HG03571 (cell line): ENCODE measurements around the gene JPH4.

ENCODE experiments used
- ATAC-seq: cut with Tn5 transposase; IDR thresholded peaks from one replicate; pipeline ENCODE4 v1.9.1; 2021; ENCODE audit not compliant: unreplicated experiment

JPH4 gene

GRCh38 chr14:23532658-23533057 lies 45.9 kb downstream of the JPH4 start:
- ATAC-seq, result no peak

DNA sequence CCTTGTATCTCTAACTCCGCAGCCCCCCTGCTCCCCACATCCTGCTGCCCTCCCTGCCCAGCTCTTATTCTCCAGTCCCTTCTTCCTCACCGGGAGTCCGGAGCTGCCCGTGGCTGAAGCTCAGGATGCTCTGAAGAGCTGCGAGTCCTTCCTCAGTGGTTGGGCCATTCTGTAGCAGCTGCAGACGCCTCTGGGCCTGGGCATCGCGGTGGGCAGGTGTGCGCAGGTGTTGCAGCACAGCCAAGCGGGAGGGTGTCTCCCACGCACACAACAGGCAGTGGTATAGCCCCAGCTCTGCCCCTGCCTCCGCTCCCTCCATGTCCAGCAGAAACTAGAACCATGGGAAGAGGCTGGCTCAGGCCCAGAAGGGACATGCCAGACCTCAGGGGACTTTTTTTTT lies 47.2 kb downstream of the JPH4 start:
- ATAC-seq, result no peak

GRCh38 chr14:23530375-23531055 lies 48.1 kb downstream of the JPH4 start:
- ATAC-seq, result no peak

DNA sequence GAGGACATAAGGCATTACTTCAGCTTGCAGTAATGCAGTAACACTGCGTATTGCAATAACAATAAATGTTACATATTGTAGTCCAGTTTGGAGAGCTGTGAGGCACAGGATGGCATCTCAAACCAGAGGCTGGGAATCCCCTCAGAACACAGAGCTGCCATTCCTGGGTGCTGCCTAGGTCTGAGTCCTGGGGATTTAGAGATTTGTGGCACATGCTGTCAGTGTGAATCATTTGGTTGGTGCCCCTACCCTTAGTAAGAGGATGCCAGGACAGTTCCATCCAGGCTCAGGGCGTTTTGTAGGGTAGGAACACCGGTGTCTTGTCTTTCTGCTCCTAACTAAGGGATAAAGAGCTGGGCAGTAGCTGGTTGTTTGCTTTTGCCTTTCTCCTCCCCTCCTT lies 49.6 kb downstream of the JPH4 start:
- ATAC-seq, result no peak

GRCh38 chr14:23528555-23528954 lies 50.0 kb downstream of the JPH4 start:
- ATAC-seq, result no peak

DNA sequence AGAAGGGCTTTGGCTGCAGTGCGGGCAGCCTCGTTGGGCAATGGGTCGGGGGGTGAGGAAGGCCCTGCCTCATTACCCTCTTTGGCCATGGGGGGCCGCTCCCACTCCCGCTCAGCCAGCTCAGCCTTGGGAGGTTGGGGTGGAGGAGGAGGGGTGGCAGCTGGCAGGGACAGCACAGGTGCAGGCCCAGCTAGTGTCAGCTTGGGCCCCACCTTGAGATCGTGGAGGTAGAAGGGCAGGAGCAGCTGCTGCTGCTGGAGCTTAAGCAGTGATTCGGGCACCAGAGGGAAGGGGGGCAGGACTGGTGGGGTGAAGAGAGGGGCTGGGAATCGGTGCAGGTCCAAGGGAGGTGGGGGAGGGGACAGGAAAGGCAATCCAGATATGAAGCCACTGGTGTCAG lies 53.0 kb downstream of the JPH4 start:
- no peak for ATAC-seq

DNA sequence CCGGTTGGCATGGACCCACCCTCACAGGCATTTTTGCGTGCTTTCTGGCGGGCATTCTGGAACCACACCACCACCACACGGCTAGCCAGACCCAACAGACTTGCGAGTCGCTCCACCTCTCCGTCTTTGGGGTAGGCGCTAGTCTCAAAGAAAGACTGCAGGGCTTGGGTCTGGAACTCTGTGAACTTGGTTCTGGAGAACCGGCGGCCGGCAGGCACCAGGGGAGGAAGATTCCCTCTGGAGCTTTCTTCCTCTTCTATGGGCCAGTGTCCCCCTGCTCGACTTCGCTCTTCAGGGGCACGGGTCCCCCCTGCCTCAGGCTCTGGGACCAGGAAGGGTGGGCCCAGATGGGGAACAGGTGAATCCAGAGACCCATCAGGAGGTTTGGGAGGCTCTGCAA lies 53.6 kb downstream of the JPH4 start:
- no peak for ATAC-seq

DNA sequence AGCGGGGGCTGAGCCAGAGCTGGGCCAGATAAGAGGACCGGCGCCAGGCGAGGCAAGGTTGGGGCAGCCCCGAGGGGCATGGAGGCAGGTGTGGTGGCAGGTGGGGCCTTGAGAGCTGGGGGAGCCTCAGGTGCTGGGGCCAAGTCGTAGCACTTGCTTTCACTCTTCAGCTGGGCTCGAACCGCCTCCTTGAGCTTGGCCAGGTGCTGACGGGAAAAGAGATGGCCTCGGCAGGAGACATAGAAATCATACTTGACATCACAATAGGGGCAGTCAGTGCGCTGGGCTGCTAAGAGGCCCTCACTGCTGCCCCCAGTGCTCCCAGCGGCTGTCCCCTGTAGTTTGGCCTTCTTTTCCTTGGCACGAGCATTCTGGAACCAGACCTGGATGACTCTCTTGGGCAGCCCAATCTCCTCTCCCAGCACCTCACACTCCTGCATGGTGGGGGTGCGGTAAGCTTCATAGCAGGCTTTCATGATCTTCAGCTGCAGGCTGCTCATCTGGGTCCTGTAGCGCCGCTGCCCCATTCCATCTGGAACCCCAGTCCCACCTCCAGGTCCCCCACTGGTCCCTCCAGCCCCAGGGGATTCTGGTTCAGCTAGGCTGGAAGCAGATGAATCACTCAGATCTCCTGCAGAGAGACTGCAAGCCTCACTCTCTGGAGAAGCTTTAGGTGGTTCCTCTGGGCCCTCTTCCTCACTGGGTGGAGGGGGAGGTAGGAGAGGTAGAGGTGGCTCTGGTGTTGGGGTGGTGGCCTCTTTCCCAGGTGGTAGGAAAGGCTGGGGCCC lies 55.2 kb downstream of the JPH4 start:
- ATAC-seq, result no peak

GRCh38 chr14:23522643-23523198 lies 55.9 kb downstream of the JPH4 start:
- ATAC-seq, result no peak

DNA sequence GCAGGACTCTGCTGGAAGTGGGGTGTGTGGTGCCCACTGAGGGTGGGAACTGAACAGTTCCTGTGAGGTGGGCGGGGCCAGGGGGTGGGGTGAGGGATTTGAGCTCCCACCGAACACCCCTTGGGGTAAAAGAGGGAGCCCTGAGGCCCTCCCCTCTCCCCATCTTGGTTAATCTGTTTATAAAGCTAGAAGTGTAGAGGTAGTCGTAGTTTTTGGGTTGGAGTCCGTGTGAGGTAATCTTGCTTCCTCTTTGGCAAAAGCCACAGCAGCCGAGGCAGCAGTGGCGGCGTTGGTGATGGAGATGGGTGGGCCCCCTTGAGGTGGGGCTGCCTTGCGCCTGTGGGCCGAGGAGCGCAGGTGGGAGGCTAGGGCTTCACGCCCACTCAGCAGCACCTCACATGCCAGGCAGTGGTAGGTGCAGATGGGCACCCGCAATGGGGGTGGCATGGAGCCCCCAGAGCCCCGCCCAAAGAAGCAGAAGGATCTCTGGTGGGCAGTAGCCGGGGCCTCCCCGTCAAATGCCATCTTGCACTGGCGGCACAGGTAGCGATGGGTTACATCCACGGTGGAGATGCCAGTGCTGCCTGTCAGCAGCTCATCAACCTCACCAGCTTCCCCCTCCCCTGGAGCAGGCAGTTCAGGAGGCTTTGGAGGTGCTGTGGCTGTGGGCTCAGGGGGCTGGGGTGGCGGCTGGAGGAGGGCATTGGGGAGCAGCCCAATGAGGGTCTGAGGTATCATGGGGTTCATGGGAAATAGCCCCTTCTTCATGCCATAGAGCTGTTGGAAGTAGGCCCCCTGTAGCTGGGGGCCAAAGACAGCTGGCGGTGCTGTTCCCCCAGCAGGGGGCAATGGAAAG lies 56.6 kb downstream of the JPH4 start:
- no peak for ATAC-seq

DNA sequence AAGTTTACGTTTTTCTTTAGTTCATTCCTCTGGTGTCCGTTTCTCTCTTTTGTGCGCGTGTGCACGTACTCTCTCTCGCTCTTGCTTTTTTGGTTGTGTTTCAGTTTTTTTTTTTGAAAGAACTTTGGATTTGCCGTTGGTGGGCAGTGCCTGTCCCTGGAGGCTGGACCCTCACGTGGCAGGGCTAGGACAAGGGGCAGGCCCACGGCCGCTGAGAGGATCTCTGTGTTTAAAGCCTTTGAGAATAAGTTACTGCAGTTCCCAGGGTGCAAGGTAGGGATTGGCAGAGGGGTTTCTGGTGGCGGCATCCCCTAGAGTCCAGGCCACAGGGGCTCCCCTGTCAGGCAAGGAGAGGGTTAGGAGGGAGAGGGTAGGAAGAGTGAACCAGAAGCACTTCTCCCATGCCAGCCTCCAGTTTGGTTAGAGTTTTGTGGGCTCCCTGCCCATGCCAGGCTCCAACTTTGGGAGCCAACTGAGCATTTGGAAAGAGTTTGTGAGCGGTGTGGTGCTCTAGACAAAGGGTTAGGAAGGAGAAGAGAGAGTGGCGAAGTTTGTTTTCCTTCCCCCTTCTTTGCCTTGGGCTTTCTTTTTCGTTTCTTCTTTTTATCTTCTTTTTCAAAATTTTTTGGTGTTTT lies 57.6 kb downstream of the JPH4 start:
- no peak for ATAC-seq

DNA sequence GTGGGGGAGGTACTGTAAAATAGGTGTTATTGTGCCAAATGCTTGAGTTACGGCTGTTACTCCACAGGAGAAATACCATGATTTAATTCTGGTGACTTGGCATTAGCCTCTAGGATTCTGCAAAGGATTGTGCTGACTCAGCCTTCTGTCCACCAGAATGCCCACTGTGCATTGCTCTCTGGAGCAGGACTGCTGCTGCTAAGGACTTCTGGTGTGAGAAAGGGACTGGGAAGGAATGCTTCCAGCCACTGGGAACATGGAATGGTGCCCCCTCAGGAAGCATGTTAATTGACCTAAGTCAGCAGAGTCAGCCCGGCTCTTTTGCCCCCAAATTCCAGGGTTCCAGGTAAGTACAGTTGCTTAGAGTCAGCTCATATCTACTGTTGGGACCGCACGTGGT lies 59.9 kb downstream of the JPH4 start:
- ATAC-seq, result no peak
